Endodermal cell (in vitro differentiated cells): ENCODE results near the gene LRRTM2. TPM values are rescaled to one million over a fixed set of nuclear protein-coding genes. Genes with fewer than 3 reads are reported as not detected.

ENCODE experiments used
- DNase-seq: peaks from one replicate; pipeline ENCODE4 v3.0.0-alpha.2; 2017
- H3K27ac ChIP-seq: 2 replicates; pipeline ENCODE4 v1.5.1; 2013; ENCODE audit warnings: mild to moderate bottlenecking, low read depth, low read length, moderate library complexity
- H3K27me3 ChIP-seq: 2 replicates; pipeline ENCODE4 v1.6.1; 2013; ENCODE audit warnings: mild to moderate bottlenecking, low read length, moderate library complexity; ENCODE audit not compliant: insufficient read depth, control insufficient read depth, poor library complexity, severe bottlenecking
- H3K36me3 ChIP-seq: 2 replicates; pipeline ENCODE4 v1.7.0; 2013; ENCODE audit warnings: mild to moderate bottlenecking, low read length, moderate library complexity; ENCODE audit not compliant: control insufficient read depth, insufficient read depth
- H3K4me1 ChIP-seq: one replicate; pipeline ENCODE4 v1.7.0; 2013; ENCODE audit warnings: low read length; ENCODE audit not compliant: control insufficient read depth, insufficient read depth
- H3K4me3 ChIP-seq: 2 replicates; pipeline ENCODE4 v1.5.1; 2013; ENCODE audit warnings: mild to moderate bottlenecking, low read length, moderate library complexity
- H3K9ac ChIP-seq: 2 replicates; pipeline ENCODE4 v1.6.1; 2013; ENCODE audit warnings: mild to moderate bottlenecking, low read length, moderate library complexity; ENCODE audit not compliant: poor library complexity, severe bottlenecking; ENCODE audit errors: extremely low read depth
- H3K9me3 ChIP-seq: 2 replicates; pipeline ENCODE4 v1.6.1; 2013; ENCODE audit warnings: mild to moderate bottlenecking, low read length, moderate library complexity; ENCODE audit not compliant: control insufficient read depth
- H3K27ac Mint-ChIP-seq: 2 replicates; pipeline ENCODE4 v1.8.0; 2020; ENCODE audit warnings: mixed read lengths
- H3K27me3 Mint-ChIP-seq: 2 replicates; pipeline ENCODE4 v1.8.0; 2021; ENCODE audit warnings: mild to moderate bottlenecking, mixed read lengths; ENCODE audit not compliant: insufficient read depth
- H3K36me3 Mint-ChIP-seq: 2 replicates; pipeline ENCODE4 v1.8.0; 2020; ENCODE audit warnings: low read depth, mixed read lengths
- H3K4me1 Mint-ChIP-seq: 2 replicates; pipeline ENCODE4 v1.8.0; 2020; ENCODE audit warnings: mixed read lengths
- H3K4me3 Mint-ChIP-seq: 2 replicates; pipeline ENCODE4 v1.8.0; 2020; ENCODE audit warnings: mild to moderate bottlenecking, moderate library complexity, mixed read lengths
- H3K9me3 Mint-ChIP-seq: 2 replicates; pipeline ENCODE4 v1.8.0; 2020; ENCODE audit warnings: mild to moderate bottlenecking, mixed read lengths
- WGBS, 2 experiments: methylation state at CpG; one replicate each; pipeline versions ENCODE4 v1.1.5 to v1.1.7; 2013; ENCODE audit warnings: missing lambda C conversion rate in 2 of 2, mixed read lengths in 1 of 2; ENCODE audit not compliant: insufficient coverage in 1 of 2, insufficient read length in 1 of 2; 5-methylcytosine and 5-hydroxymethylcytosine counted together
- total RNA-seq, 2 donors: library from RNA; stranded (reverse); fragmentation: NEBNext Ultra II Directional in 1 of 2; extraction: Animal tissue kit (Norgen Biotek cat#: 25700) in 1 of 2; gene quantifications; 2 replicates in 1 of 2; 3 replicates in 1 of 2; pipeline ENCODE4 v1.2.1, GENCODE V29; 2021
- TF ChIP-seq, protein P1 (sequence below): fragments of 200-600 bp; sonication (generic); conservative IDR thresholded peaks from 2 replicates; pipeline ENCODE4 v1.5.0; 2021; ENCODE audit warnings: antibody characterized with exemption, mild to moderate bottlenecking

Gene LRRTM2
- total RNA-seq, 2 donors from 2014 or later, result not detected

DNA sequence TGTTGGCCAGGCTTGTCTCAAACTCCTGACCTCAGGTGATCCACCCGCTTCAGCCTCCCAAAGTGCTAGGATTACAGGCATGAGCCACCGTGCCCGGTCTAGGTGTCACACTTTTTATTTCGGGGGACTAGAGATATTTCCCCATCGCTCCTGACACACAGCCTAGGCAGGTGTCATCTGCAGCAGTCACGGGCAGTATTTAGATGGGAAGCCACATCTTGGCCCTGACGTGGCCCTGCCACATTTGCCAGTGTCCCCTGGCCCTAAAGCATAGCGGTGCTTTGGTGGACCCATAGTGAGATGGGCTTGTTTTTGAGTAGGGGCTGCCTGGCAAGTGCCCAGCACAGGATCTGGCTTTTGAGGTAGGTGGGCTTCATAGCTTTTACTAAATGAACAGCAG, 45.0 kb upstream of the LRRTM2 start:
- Mint-ChIP-seq H3K27me3 (no peaks in the 10 kb centered on the region), H3K27ac (no peak overlapping the region), H3K9me3 (no peaks in the 10 kb centered on the region), H3K36me3 (peaks cover 41% of the 10 kb centered on the region), H3K4me3 (no peak overlapping the region), H3K4me1 (no peaks in the 10 kb centered on the region)
- no peak for DNase-seq
- Histone ChIP-seq H3K9me3 (no peaks in the 10 kb centered on the region), H3K4me3 (no peak overlapping the region), H3K27ac (no peak overlapping the region), H3K4me1 (no peaks in the 10 kb centered on the region), H3K36me3 (peaks cover 68% of the 10 kb centered on the region), H3K27me3 (no peaks in the 10 kb centered on the region), H3K9ac (no peak overlapping the region)
- 89 to 96% methylated on average over 6 to 8 of the region's 8 CpGs for WGBS, 2 experiments
- TF ChIP-seq, protein P1, sequence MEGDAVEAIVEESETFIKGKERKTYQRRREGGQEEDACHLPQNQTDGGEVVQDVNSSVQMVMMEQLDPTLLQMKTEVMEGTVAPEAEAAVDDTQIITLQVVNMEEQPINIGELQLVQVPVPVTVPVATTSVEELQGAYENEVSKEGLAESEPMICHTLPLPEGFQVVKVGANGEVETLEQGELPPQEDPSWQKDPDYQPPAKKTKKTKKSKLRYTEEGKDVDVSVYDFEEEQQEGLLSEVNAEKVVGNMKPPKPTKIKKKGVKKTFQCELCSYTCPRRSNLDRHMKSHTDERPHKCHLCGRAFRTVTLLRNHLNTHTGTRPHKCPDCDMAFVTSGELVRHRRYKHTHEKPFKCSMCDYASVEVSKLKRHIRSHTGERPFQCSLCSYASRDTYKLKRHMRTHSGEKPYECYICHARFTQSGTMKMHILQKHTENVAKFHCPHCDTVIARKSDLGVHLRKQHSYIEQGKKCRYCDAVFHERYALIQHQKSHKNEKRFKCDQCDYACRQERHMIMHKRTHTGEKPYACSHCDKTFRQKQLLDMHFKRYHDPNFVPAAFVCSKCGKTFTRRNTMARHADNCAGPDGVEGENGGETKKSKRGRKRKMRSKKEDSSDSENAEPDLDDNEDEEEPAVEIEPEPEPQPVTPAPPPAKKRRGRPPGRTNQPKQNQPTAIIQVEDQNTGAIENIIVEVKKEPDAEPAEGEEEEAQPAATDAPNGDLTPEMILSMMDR, result no peak

DNA sequence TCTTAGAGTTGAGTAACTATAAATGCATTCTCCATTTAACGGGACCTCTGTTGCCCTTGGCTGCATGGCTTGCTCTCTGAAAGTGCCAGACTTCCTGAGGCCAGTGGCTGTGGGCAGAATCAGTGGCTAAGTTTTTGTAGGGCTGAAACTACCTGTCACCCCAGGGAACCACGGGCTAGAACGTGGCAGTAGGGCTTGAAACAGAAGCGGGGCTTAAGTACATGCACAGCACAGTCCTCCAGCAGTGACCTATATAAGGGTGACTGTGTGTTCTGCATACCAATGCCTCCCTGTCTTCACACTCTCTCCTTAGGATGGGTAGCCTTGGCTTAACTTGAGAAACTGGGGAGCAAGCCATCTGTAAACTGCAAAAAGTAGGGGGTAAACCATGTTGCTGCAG, 43.6 kb upstream of the LRRTM2 start:
- Histone ChIP-seq H3K27ac (no peak overlapping the region), H3K9me3 (no peaks in the 10 kb centered on the region), H3K9ac (no peak overlapping the region), H3K4me1 (no peaks in the 10 kb centered on the region), H3K27me3 (no peaks in the 10 kb centered on the region), H3K36me3 (peaks cover 65% of the 10 kb centered on the region), H3K4me3 (no peak overlapping the region)
- H3K4me1 Mint-ChIP-seq, result no peaks in the 10 kb centered on the region
- DNase-seq, result no peak
- no peaks in the 10 kb centered on the region for H3K27me3 Mint-ChIP-seq
- no peak overlapping the region for H3K4me3 Mint-ChIP-seq
- WGBS, 2 experiments, result 92 to 100% methylated on average over 2 to 4 of the region's 4 CpGs
- H3K27ac Mint-ChIP-seq, result no peak overlapping the region
- peaks cover 38% of the 10 kb centered on the region for H3K36me3 Mint-ChIP-seq
- no peaks in the 10 kb centered on the region for H3K9me3 Mint-ChIP-seq
- TF ChIP-seq, protein P1, result no peak

DNA sequence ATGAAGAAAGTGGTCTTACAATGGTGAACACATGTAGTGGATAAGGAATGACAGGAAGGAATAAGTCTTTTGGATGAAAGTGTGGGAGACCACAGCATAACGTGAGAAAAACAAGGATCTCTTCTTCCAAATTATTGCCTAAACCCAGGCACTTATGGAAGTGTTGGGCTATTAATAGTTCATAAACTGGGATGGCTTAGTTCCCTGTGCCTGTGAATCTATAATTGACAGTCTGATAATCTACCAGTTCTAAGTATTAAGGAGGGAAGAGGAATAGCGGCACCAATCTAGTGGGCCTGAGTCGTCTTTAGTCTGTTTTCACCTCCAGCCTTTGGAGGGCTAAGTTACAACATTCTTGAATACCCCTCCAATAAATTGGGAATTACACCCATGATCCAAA, 39.2 kb upstream of the LRRTM2 start:
- peaks cover 69% of the 10 kb centered on the region for H3K36me3 ChIP-seq
- Mint-ChIP-seq H3K27ac (no peak overlapping the region), H3K36me3 (peaks cover 37% of the 10 kb centered on the region), H3K9me3 (no peaks in the 10 kb centered on the region), H3K27me3 (no peaks in the 10 kb centered on the region), H3K4me1 (peaks cover 5% of the 10 kb centered on the region), H3K4me3 (no peak overlapping the region)
- no peak overlapping the region for H3K27ac ChIP-seq
- DNase-seq, result no peak
- no peak overlapping the region for H3K9ac ChIP-seq
- H3K4me3 ChIP-seq, result no peak overlapping the region
- WGBS, 2 experiments, result 84 to 100% methylated on average over 1 to 3 of the region's 3 CpGs
- H3K4me1 ChIP-seq, result no peaks in the 10 kb centered on the region
- H3K9me3 ChIP-seq, result no peaks in the 10 kb centered on the region
- no peaks in the 10 kb centered on the region for H3K27me3 ChIP-seq
- TF ChIP-seq, protein P1, result no peak
